Fibroblast of skin of left biceps (primary cell): ENCODE results near the gene UBD.

Source experiments
- DNase-seq, 2 experiments: peaks; one replicate each; pipeline ENCODE4 v3.0.0-alpha.2; 2013; ENCODE audit warnings: low read depth in 2 of 2

The UBD gene

DNA sequence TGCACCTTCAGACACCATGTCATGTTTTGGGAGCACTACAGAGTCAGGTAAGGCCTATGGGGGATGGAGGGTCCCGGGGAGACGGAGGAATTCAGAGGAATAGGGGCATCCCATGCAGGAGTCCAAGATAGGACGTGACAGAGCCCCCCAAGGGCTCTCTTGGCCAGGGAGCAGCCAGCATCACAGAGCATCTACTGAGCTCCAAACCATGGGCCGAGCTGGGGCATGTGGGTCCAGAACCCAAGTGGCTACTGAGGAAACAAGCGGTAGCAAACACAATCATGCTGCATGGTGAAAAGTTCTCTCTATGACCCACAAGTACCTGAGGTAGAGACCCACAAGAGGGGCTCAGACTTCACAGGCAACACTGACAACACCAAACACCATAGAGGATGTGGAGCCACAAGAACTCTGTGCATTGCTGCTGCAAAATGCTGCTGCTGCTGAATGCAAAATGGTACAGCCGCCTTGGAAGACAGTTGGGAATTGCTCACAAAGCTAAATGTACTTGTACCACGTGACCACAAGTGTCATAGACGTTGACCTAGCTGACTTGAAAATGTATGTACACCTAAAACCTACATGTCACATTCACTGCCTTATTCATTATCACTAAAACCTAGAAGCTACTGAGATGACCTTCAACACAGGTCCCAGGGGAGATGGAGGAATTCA, 38.4 kb downstream of the UBD start:
- no peak for DNase-seq

- no peak for DNase-seq
Measured at GRCh38 chr6:29520232-29520631, 39.3 kb downstream of the UBD start.

DNA sequence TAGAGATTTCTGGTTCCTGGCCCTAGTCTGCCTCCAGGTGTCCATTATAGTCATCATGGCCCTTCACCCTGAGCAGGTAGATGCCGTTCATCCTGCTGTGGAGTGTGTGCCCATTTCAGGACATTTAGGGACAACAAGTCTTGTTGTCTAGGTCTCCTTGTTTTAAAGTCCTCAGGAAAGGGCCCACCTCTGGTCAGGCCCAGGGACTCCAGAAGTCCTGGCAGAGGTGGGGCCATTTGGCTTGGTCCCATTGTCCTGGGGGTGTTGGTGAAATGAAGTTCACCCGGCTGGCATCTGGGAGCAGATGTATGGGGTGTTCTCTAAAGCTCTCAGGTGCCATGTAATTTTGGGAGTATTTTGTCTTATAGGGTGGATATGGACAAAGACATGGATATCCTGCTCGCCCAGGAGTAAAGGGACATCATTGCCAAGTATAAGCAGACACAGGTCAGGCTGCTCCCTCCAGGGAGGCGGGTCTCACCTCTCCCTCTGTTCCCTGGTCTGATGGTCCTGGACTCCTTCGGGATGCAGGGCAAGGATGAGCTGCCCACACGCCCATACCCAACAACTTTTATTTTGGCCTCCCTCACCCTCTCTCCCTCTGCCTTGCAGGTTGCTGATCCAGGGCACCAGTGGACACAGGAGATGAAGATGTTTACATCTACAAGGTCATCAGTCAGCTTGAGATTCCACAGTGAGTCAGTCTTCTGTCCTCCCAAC, 40.1 kb downstream of the UBD start:
- no peak for DNase-seq

GRCh38 chr6:29517728-29518440, 41.6 kb downstream of the UBD start:
- DNase-seq = no peak

- no peak for DNase-seq
Measured at GRCh38 chr6:29517245-29517644, 42.3 kb downstream of the UBD start.

GRCh38 chr6:29516108-29516507, 43.4 kb downstream of the UBD start:
- DNase-seq = no peak

DNA sequence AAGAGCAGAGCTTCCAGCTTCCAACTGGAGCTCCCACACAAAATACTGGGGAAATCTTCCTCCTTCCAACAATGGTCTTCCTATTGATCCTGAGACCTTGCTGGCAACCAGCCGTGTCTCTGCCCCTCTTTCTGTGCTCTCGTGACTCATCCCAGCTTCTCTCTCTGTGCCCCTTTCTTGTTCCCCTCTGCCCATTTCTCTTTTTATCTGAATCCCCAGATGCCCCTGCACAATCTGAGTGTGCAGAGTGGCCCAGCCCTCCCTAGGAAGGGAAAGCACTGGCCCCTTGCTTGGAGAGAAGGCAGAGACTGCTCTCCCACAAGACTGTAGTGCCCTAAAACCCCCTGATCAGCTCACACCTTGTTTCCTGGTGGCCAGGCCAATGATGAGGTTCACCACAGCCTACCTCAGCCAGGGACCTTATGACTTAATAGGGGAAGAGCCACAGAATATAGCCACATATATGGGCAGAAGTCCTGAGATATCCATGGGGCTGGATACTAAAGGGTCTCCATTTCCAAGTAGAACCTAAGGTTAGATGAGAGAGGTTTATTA, 48.7 kb downstream of the UBD start:
- no peak for DNase-seq

- no peak for DNase-seq
Measured at GRCh38 chr6:29510202-29510601, 49.3 kb downstream of the UBD start.

GRCh38 chr6:29509711-29510110, 49.8 kb downstream of the UBD start:
- no peak for DNase-seq

GRCh38 chr6:29509239-29509638, 50.3 kb downstream of the UBD start:
- no peak for DNase-seq

DNA sequence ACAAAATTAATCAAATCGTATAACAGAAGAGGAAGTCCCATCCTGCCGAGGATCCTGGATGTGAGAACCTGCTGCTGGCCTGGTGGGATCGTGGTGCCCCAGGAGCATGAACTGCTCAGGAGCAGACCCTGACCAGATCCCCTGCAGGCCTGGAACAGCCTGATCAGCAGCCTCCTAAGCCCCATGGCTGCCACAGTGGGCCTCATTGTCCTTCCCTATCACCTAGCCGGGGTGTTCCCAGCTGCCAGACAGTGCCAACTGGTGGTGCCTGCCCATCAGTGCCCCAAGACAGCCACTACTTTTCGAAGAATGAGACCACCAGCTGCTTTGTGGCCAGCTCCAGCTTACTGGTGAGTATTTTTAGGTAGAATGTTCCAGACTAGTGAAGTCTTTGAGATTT, 52.2 kb downstream of the UBD start:
- DNase-seq = no peak

DNA sequence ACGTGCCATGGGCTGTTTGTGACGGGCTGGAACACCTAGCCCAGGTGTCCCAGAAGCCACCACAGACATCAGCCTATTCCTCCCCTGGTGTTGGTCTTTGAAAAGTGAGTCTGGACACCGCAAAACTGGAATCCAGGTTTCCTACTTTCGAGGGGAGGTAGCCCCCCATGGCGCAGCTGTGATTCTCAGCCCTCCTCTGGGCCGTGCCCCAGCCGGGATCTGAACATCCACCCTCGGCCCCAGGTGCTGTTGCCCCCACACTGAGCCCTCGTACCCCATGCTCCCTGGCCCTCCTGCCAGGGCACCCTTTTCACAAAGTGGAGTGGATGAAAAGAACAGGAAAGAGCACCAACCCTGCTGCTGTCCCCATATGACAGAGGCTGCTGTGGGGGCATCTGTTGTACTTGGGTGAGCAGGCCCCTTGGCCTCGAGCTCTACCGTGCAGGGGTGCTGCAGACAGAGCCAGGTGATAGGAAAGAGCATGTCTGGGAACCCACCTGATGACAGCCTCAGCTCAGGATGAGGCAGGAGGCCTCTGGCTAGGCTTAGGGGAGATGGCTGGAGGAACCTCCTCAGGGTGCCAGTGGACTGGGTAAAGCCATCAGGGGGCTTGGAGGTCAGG, 53.0 kb downstream of the UBD start:
- no peak for DNase-seq

DNA sequence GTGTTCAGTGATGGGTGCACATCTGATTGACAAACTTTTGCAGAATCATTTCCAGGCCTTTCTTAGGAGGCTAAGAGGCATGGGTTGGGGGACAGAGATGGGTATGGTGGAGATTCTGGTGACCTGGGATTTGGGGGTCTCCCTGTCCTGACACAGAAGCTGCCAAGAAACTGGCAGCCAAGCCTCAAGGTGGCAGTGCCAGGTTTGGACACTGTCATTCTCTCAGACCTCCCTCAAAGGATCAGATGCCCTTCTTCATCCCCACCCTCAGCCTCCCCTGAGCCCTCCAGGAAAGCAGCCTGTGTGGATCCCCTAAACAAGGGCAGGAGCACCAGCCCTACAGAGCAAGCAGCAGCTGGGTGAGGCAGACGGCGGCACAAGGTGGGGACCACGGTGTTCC, 53.7 kb downstream of the UBD start:
- no peak for DNase-seq
